ENCODE data around the gene KCNK15.

The KCNK15 gene

DNA sequence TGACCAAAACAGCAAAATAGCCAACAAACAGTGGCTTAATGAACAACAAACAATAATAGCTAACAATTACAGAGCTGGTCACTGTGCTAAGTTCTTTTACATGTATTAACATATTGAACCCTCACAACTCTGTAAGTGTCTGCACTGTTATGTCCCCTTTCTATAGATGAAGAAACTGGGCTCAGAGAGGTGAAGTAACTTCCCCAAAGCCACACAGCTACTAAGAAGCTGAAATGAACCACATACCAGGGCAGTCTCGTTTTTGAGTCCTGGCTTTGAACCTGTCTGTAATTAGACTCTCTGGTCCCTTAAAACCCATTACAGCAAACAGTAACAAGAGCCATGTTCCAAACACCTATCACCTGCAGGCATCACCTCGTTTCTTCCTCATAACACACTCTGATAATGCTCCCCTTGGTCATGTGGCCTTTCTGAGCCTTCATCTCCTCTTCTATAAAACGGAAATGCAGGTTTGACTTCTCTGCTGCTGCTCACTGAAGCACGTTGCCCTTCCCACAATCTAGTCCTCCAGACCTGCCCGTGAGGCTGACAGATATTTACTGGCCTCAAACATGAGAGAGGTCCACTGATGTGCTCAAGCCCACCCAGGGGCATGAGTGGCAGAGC, 23.3 kb downstream of the KCNK15 start:
- TF ChIP-seq POLR2A (IDR thresholded peaks at IDR 0.05; ENCODE audit: low read depth, low read length): no peak
- no peak for DNase-seq (ENCODE audit: insufficient read length, low spot score)
- no peak for FAIRE-seq

DNA sequence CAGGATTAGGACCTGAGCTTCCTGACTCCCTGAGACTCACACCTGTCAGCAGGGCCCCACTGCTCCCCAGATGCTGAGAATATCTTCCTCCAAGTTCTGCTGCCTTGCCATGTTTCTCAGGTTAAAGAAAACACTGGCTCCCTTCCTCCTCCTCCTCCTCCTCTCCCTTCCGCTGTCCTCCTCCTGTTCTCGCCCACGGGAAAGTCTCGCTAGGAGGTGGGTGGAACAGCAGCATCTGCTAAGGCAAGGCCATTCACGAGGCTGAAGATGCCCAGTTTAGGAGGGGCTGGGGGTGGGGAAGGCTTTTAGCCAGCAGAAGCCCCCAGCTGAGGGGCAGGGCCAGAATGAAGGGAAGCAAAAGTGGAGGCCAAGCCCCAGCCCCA, 23.8 kb downstream of the KCNK15 start:
- no peak for TF ChIP-seq POLR2A (IDR thresholded peaks at IDR 0.05; ENCODE audit: low read depth, low read length)
- DNase-seq (ENCODE audit: insufficient read length, low spot score) (no peak), FAIRE-seq (no peak)

DNA sequence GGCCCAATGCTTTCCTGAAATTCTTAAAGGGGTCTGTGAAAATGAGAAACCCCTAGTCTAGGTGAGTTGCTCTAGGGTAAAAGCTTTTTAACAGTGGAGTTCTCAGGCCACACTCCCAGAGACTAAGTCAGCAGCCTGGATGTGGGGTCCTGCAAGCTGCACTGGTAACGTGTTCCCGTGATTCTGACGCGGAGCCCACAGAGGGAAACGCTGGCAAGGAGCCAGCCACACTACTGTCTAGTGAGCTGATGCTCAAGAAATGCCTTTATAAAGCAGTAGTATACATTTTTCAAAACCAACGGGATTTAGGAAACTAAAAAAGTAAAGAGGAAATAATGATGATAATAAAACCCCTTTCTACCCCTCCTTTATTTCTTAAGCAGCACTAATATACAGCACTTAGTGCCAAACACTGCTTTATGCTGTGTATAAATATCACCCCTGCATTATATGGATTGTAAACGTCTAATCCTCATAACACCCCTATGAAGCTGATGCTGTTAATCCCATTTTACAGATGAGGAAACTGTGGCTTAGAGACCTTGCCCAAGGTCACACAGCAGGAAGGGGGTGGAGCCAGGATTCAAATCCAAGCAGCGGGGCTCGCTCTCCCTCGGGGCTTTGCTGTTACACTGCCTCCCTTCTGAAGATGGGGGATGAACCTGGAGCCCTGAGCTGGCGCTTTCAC, 25.0 kb downstream of the KCNK15 start:
- TF ChIP-seq POLR2A (IDR thresholded peaks at IDR 0.05; ENCODE audit: low read depth, low read length): no peak
- FAIRE-seq: no peak
- DNase-seq (ENCODE audit: insufficient read length, low spot score): no peak

DNA sequence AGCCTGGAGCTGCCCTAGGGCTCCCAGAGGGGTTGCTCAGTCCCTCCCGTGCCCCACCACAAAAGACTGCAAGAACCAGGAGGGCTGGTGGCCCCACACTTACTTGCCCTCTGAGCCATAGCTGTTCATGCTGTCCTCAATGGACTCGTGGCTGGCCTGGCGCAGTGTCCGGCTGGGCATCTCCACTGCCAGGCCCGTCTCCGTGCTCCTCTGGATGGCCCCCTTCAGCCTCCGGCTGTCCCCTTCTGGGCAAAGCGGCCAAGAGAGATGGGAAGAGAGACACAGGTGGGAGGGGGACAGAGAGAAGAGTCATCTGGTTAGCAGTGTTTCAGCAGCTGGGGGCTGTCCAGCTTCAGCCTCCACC, 25.5 kb downstream of the KCNK15 start:
- FAIRE-seq: no peak
- no peak for TF ChIP-seq POLR2A (IDR thresholded peaks at IDR 0.05; ENCODE audit: low read depth, low read length)

DNA sequence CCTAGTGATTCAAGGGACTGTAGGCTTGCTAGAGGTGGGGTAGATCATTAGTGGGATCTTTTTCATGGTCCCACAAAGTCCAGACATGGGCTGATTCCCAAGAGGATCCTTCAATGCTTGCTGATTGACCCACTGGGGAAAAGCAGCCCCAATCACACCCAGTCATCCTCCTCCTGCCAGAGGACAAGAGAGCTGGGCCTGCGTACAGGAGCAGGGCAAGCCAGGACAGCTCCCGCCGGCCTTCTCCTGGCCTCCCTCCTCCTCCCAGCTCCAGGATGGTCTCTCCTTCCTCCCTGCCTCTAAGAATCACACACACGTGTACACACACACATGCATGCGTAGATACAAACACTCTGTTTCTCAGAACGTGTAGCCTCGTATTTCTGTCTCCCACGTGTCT, 27.0 kb downstream of the KCNK15 start:
- FAIRE-seq (no peak), DNase-seq (ENCODE audit: insufficient read length, low spot score) (no peak)
- TF ChIP-seq POLR2A (IDR thresholded peaks at IDR 0.05; ENCODE audit: low read depth, low read length): no peak

More for the DNA sequence above, 25.5 kb downstream of the KCNK15 start:
- no peak for DNase-seq (ENCODE audit: insufficient read length, low spot score)

DNA sequence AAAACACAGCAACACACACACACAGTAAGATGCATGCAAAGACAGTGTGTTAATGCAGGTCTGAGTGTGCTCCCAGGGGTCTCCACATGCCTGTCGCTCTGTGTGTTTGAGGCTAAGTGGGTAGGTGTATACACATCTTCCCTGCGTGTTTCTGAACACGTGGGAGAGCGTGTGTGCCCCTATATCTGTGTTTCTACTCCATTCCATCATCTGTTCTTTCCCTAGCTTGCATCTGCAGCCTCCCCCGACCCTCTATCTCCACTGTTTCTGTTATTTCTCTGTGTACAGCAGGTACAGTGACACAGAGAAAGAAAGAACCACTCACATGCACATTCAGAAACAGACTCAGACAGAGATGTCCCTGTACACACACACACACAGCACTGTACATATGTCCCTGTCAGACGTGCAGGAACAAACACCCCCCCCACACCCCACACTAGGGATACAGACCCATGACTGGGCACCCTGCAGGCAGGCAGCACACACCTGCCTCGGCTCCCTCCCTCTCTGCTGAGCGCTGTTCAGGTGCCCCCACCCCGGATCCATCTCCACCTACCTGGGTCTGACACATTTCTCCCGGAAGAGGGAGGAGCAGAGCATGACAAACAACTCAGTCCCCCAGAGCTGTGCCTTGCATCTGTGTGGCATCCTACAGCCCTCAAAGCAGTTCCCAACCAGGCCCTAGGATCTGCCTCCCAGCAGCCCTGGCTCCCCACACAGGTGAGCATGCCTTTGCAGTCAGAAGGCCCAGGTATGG, 27.6 kb downstream of the KCNK15 start:
- TF ChIP-seq POLR2A (IDR thresholded peaks at IDR 0.05; ENCODE audit: low read depth, low read length): no peak
- FAIRE-seq (no peak), DNase-seq (ENCODE audit: insufficient read length, low spot score) (no peak)

DNA sequence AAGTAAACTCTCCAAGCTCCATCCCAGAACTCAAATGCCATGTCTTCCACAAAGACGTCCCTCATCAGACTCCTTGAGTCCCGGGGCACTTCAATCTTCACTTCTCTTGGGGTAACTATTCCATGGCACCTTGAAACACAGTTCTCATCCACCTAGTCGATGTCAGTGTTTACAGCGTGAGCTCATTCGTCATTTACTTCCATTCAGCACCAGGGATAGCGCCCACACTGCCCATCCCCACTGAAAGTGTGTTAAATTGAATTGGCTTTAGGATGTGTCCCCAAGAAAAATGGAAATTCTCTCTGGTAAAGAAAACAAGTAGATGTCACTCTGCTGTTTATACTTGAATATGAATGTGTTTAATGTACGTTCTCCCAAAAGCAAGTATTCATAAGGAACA, 31.3 kb downstream of the KCNK15 start:
- DNase-seq (ENCODE audit: insufficient read length, low spot score): no peak
- no peak for TF ChIP-seq POLR2A (IDR thresholded peaks at IDR 0.05; ENCODE audit: low read depth, low read length)
- FAIRE-seq: no peak

DNA sequence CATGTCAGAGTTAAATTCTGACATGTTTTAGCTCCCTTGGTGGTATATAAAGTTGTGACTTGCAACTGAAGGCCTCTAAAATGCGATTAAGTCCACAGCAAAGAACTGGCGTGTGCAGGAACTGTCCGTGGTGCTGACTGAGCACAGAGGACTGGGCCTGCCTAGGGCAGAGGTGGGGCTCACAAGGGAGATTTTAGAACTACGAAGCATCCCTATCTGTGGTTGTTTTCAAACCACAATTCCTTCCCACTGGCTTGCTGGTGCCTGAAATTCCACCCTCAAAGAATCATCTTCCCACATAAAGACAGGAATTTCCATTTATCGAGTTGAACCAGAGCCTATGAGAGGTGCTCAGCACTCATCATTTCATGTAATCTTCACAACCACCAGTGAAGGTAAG, 34.6 kb downstream of the KCNK15 start:
- FAIRE-seq: no peak
- peak; percentile 42 for DNase-seq (ENCODE audit: insufficient read length, low spot score)
- no peak for TF ChIP-seq POLR2A (IDR thresholded peaks at IDR 0.05; ENCODE audit: low read depth, low read length)

DNA sequence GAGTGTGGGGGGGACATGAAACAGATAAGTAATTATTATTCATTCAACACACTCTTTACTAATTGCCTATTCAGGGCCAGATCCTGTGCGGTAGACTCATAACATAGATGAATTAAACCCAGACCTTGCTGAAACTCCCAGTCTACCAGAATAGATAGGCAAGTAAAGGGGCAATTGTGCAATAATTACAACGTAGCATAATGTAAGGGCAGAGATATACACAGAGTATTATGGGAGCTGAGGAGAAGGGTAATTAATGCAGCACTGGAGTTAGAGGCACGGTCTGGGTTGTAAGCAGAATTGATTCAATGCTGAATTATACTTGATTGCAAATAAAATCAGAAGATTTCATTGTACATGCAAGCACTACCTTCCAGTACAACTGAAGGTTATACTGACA, 35.5 kb downstream of the KCNK15 start:
- FAIRE-seq: no peak
- no peak for DNase-seq (ENCODE audit: insufficient read length, low spot score)
- no peak for TF ChIP-seq POLR2A (IDR thresholded peaks at IDR 0.05; ENCODE audit: low read depth, low read length)

DNA sequence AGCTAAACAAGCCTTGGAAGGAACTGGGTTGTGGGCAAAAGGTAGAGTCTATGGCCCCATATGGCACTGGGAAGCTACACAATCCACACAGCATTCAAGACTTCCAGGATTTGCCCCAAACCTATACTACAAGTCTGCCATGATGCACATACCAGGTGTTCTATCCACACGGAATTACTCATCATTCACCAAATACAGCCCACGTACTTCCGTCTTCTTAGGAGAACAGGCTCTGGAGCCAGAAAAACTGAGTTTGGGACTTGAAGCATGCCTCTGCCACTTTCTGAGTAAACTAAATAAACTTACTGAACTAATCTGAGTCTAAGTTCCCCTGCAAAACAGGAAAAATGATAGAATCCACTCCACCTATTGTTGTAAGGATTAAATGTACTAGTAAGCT, 36.1 kb downstream of the KCNK15 start:
- no peak for TF ChIP-seq POLR2A (IDR thresholded peaks at IDR 0.05; ENCODE audit: low read depth, low read length)
- FAIRE-seq (no peak), DNase-seq (ENCODE audit: insufficient read length, low spot score) (no peak)

DNA sequence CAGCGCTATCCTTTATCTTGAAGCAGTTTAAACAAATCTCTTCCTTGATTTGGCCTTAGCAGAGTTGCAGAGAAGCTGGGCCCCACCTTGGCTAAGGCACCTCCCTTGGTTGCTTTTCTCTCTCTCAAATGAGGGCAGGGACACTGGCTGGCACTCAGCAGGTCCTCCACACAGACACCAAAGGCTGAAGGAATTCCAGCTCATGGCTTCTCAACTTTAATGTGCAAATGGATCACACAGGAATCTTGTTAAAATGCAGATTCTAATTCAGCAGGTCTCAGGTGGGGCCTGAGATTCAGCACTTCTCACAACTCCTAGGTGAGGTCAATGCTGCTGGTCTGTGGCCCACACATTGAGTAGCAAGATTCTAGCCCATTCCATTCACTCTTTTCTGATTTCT, 39.0 kb downstream of the KCNK15 start:
- TF ChIP-seq POLR2A (IDR thresholded peaks at IDR 0.05; ENCODE audit: low read depth, low read length): no peak
- no peak for FAIRE-seq
- no peak for DNase-seq (ENCODE audit: insufficient read length, low spot score)

DNA sequence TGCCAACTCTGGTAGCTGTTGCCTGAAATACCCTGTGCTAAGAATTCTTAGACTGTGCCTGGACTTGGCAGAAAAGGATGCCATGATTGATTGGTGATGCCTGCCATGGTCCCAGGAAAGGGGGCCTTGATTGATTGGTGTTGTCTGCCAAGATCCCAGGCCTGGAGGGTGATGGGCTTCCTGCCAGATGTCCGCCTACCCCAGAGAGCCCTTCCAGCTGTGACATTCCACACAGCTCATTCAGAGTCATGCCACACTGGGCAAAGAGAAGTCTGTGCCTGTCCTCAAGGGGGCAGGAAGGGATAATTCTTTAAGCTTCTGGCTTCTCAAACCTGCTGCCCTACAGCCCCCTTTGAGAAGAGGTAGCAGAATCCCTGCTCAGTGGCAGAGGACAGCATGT, 40.1 kb downstream of the KCNK15 start:
- no peak for TF ChIP-seq POLR2A (IDR thresholded peaks at IDR 0.05; ENCODE audit: low read depth, low read length)
- DNase-seq (ENCODE audit: insufficient read length, low spot score) (no peak), FAIRE-seq (no peak)

DNA sequence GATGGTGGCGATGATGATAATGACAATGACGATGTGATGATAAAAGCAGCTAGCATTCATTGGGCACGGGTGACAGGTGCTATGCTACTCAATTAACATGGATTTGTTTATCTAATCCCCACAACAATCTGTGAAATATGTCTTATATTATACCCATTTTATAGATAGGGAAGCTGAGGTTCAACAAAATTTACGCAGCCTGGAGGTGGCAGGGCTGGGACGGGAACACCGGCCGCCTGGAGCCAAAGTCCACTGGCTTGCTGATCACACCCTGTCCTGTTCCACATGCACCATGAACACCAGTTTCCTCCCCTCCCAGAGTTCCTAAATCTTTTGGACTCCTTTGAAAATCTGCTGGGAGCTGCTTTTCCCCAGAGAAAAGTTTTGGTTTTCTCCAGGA, 41.6 kb downstream of the KCNK15 start:
- FAIRE-seq (no peak), DNase-seq (ENCODE audit: insufficient read length, low spot score) (no peak)
- no peak for TF ChIP-seq POLR2A (IDR thresholded peaks at IDR 0.05; ENCODE audit: low read depth, low read length)

DNA sequence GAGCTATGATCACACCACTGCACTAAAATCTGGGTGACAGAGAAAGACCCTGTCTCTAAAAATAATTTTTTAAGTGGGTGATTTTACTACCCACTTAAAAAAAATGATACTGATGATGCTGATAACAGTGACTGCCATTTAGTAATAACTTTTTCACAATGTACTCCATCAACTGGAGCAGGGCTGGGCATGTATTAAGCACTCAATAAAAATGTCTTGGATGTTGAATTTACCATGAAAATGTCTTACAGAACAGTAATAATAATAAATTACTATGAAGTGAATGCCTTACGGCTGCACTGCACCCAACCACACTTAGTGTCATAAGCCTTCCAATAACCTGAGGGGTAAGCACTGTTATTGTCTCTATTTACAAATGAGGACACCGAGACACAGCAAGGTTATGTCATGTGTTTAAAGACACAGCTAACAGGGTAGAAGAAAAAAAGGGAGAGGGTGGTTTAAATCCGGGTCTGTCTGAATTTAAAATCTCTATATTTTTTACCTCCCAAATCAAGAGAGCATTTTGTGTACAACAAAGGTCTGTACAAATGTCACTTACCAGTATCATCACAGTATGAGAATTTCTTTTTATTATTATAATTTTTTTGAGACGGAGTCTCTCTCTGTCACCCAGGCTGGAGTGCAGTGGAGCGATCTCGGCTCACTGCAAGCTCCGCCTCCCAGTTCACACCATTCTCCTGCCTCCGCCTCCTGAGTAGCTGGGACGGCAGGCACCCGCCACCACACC, 43.2 kb downstream of the KCNK15 start:
- DNase-seq (ENCODE audit: insufficient read length, low spot score): no peak
- no peak for TF ChIP-seq POLR2A (IDR thresholded peaks at IDR 0.05; ENCODE audit: low read depth, low read length)
- FAIRE-seq: no peak
